ENCODE data around the gene STK32B.

- TF ChIP-seq CTCF (conservative IDR thresholded peaks at IDR 0.05; ENCODE audit: low read length) (no peak), EZH2phosphoT487 (IDR thresholded peaks at IDR 0.05; ENCODE audit: borderline replicate concordance) (no peak)
Measured at GRCh38 chr4:5030221-5030620, 21.1 kb upstream of the STK32B start.

Data from Loucy (cell line).